Measurements from ENCODE around the gene BNIP2.
A peak's percentile ranks its signal among the peaks of the same experiment; 100 is the strongest.

BNIP2 gene

GRCh38 chr15:59622289-59622688, 66.8 kb downstream of the BNIP2 start:
- TF ChIP-seq CTCF (IDR thresholded peaks at IDR 0.05; ENCODE audit: extremely low read depth, missing control alignments): peak; percentile 48
- DNase-seq (ENCODE audit: low spot score): peak; percentile 79

- TF ChIP-seq CTCF (IDR thresholded peaks at IDR 0.05; ENCODE audit: extremely low read depth, missing control alignments): no peak
- DNase-seq (ENCODE audit: low spot score): no peak
Observed at GRCh38 chr15:59618406-59618805, 70.7 kb downstream of the BNIP2 start.

- no peak for DNase-seq (ENCODE audit: low spot score)
- no peak for TF ChIP-seq CTCF (IDR thresholded peaks at IDR 0.05; ENCODE audit: extremely low read depth, missing control alignments)
Observed at GRCh38 chr15:59616379-59616778, 72.7 kb downstream of the BNIP2 start.

- DNase-seq (ENCODE audit: low spot score): no peak
- TF ChIP-seq CTCF (IDR thresholded peaks at IDR 0.05; ENCODE audit: extremely low read depth, missing control alignments): no peak
Observed at GRCh38 chr15:59615661-59616060, 73.5 kb downstream of the BNIP2 start.

GRCh38 chr15:59614153-59614552, 75.0 kb downstream of the BNIP2 start:
- TF ChIP-seq CTCF (IDR thresholded peaks at IDR 0.05; ENCODE audit: extremely low read depth, missing control alignments): no peak
- DNase-seq (ENCODE audit: low spot score): no peak

GRCh38 chr15:59611276-59612260, 77.6 kb downstream of the BNIP2 start, which contains the start of gene GCNT3:
Gene GCNT3, plus strand, starts transcription at chr15:59611783. Its CDS starts 6,456 bp downstream, at chr15:59618239.
- no peak for TF ChIP-seq CTCF (IDR thresholded peaks at IDR 0.05; ENCODE audit: extremely low read depth, missing control alignments)
- peak; percentile 53 for DNase-seq (ENCODE audit: low spot score)

Measured in GM20000 (cell line).